Duodenal mucosa (tissue), 2 donors: ENCODE measurements around the gene SOAT1.
A peak's percentile ranks its signal among the peaks of the same experiment; 100 is the strongest.

Experiments used
- H3K27ac ChIP-seq: one replicate; pipeline ENCODE4 v1.7.0; 2013; ENCODE audit warnings: low read depth, low read length
- H3K27me3 ChIP-seq, 2 donors: one replicate each; pipeline ENCODE4 v1.7.0; 2013; ENCODE audit warnings: low read length in 2 of 2, control low read depth in 1 of 2; ENCODE audit not compliant: insufficient read depth in 2 of 2, control insufficient read depth in 1 of 2
- H3K36me3 ChIP-seq, 2 donors: one replicate each; pipeline ENCODE4 v1.7.0; 2013; ENCODE audit warnings: low read length in 2 of 2, control low read depth in 1 of 2; ENCODE audit not compliant: insufficient read depth in 2 of 2, control insufficient read depth in 1 of 2
- H3K4me1 ChIP-seq, 2 donors: one replicate each; pipeline ENCODE4 v1.7.0; 2013; ENCODE audit warnings: low read length in 2 of 2, control low read depth in 1 of 2; ENCODE audit not compliant: insufficient read depth in 2 of 2, control insufficient read depth in 1 of 2
- H3K4me3 ChIP-seq, 2 donors: one replicate each; pipeline ENCODE4 v1.7.0; 2013; ENCODE audit warnings: low read length in 2 of 2, low read depth in 1 of 2
- H3K9ac ChIP-seq, 2 donors: one replicate each; pipeline ENCODE4 v1.7.0; 2013; ENCODE audit warnings: low read length in 2 of 2, low read depth in 1 of 2
- H3K9me3 ChIP-seq, 2 donors: one replicate each; pipeline ENCODE4 v1.7.0; 2013; ENCODE audit warnings: low read length in 2 of 2, control low read depth in 1 of 2; ENCODE audit not compliant: control insufficient read depth in 1 of 2

Gene SOAT1

DNA sequence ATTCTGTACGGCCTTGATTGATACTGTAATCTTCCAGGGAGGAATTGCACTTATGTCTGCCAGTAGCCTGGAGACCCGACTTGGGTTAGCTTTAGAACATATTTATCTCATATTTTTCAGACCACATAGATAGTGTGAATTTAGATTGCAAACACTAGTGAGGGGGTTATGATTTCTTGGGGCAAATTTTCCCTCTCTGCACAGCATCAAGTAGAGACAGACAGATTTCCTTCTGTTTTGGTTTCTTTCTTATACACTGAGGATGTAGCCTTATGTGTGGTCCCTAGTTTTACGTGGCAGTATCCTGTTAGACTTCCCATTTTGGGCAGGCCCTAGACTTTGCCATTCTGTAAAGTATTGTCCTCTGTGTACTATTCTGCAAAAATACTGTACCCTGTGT lies 29.0 kb downstream of the SOAT1 start:
- Histone ChIP-seq H3K4me1 (no peaks in the 10 kb centered on the region), H3K9ac (no peak overlapping the region), H3K9me3 (no peaks in the 10 kb centered on the region), H3K36me3 (peaks cover 0 to 9% of the 10 kb centered on the region in 2 donors), H3K27me3 (no peaks in the 10 kb centered on the region), H3K4me3 (no peak overlapping the region), H3K27ac (no peak overlapping the region)

DNA sequence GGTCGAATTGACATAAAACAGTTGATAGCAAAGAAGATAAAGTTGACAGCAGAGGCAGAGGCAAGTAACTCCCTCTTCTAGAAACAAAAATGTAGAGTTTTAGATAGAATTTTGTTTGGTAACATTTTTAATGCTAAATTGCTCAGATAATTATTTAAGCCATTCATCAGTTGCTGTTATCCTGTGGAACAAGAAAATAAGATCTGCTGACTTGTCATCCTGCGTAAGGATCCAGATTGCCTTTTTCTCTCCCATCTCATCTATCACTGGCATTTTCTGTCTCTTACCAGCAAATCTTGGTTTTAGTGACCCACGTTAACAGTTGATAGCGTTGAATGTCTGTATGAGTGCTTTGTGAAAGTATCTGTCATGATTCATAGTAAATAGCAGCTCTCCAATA lies 29.8 kb downstream of the SOAT1 start:
- Histone ChIP-seq H3K9ac (no peak overlapping the region), H3K36me3 (peaks cover 0 to 9% of the 10 kb centered on the region in 2 donors), H3K4me1 (no peaks in the 10 kb centered on the region), H3K9me3 (no peaks in the 10 kb centered on the region), H3K27me3 (no peaks in the 10 kb centered on the region), H3K27ac (no peak overlapping the region), H3K4me3 (no peak overlapping the region)

DNA sequence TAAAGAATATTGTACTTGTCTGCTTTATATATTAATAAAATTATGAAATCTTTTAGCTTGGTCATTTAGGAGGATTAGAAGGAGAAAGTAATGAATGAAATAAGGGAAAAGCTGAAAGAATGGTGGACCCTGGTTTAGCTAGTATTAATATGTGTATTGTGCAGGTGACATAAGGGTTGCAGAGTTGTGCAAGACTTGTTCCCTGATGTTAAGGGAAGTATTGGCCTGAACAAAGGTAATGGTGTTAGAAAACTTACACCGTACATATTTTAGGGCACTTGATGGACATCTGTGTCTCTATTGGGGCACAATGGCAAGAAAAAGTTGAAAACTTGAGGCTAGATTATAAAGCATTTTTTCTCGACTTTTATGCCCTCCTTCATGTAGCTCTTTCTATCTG lies 32.2 kb downstream of the SOAT1 start:
- no peaks in the 10 kb centered on the region for H3K4me1 ChIP-seq
- no peak overlapping the region for H3K4me3 ChIP-seq
- no peak overlapping the region for H3K9ac ChIP-seq
- peaks cover 0 to 5% of the 10 kb centered on the region in 2 donors for H3K9me3 ChIP-seq
- no peak overlapping the region for H3K27ac ChIP-seq
- peaks cover 0 to 6% of the 10 kb centered on the region in 2 donors for H3K36me3 ChIP-seq
- no peaks in the 10 kb centered on the region for H3K27me3 ChIP-seq

DNA sequence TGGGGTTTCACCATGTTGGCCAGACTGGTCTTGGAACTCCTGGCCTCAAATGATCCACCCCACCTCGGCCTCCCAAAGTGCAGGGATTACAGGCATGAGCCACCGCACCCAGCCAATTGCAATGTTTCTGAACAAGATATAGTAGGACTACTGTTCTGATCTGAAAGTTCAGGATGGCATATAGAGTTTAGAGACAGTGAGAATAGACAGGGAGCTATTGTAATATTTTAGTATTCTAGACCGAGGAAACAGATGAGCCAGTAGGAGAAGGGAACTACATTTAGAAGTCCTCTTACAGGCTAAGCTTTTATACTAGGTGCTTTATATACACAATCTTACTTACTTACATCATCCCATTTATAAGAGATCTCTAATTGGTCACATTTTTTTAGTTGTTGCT lies 33.1 kb downstream of the SOAT1 start:
- H3K4me3 ChIP-seq = no peak overlapping the region
- peaks cover 0 to 5% of the 10 kb centered on the region in 2 donors for H3K9me3 ChIP-seq
- H3K36me3 ChIP-seq = peaks cover 0 to 6% of the 10 kb centered on the region in 2 donors
- H3K27ac ChIP-seq = no peak overlapping the region
- no peak overlapping the region for H3K9ac ChIP-seq
- H3K4me1 ChIP-seq = no peaks in the 10 kb centered on the region
- H3K27me3 ChIP-seq = no peaks in the 10 kb centered on the region

- no peaks in the 10 kb centered on the region for H3K27me3 ChIP-seq
- H3K27ac ChIP-seq = no peak overlapping the region
- H3K9ac ChIP-seq = no peak overlapping the region
- H3K9me3 ChIP-seq = peaks cover 0 to 5% of the 10 kb centered on the region in 2 donors
- no peak overlapping the region for H3K4me3 ChIP-seq
- H3K4me1 ChIP-seq = no peaks in the 10 kb centered on the region
- peaks cover 0 to 6% of the 10 kb centered on the region in 2 donors for H3K36me3 ChIP-seq
These were observed 33.6 kb downstream of the SOAT1 start for GRCh38 chr1:179327196-179327595.

DNA sequence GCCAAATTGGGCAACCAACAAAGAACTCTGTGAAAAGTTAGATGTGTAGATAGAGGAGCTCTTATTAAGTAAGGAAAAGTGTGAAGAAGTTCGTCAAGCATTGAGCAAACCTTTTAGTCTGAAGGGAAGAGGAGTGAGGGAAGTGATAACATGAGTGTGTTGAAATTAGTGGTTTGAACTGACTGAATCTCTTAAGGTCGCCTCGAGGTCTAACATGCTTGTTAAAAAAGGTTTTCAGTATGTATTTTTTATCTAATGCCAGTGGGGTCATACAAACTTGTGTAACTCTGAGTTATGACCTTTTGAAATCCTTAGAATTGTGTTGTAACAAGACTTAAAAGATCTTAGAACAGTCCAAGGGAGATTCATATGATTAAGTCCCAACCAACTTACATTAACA lies 34.1 kb downstream of the SOAT1 start:
- no peak overlapping the region for H3K9ac ChIP-seq
- H3K9me3 ChIP-seq = peaks cover 0 to 5% of the 10 kb centered on the region in 2 donors
- no peaks in the 10 kb centered on the region for H3K4me1 ChIP-seq
- H3K27ac ChIP-seq = no peak overlapping the region
- H3K4me3 ChIP-seq = no peak overlapping the region
- H3K27me3 ChIP-seq = no peaks in the 10 kb centered on the region
- H3K36me3 ChIP-seq = peaks cover 0 to 6% of the 10 kb centered on the region in 2 donors

GRCh38 chr1:179329862-179330261 lies 36.3 kb downstream of the SOAT1 start:
- H3K27ac ChIP-seq = no peak overlapping the region
- peaks cover 0 to 5% of the 10 kb centered on the region in 2 donors for H3K9me3 ChIP-seq
- peaks cover 0 to 6% of the 10 kb centered on the region in 2 donors for H3K36me3 ChIP-seq
- H3K4me1 ChIP-seq = no peaks in the 10 kb centered on the region
- H3K4me3 ChIP-seq = no peak overlapping the region
- no peaks in the 10 kb centered on the region for H3K27me3 ChIP-seq
- no peak overlapping the region for H3K9ac ChIP-seq

GRCh38 chr1:179334440-179334839 lies 40.8 kb downstream of the SOAT1 start:
- Histone ChIP-seq H3K4me3 (no peak overlapping the region), H3K9ac (no peak overlapping the region), H3K36me3 (peaks cover 0 to 3% of the 10 kb centered on the region in 2 donors), H3K27ac (no peak overlapping the region), H3K27me3 (no peaks in the 10 kb centered on the region), H3K4me1 (peaks cover 6 to 7% of the 10 kb centered on the region in 2 donors), H3K9me3 (peaks cover 0 to 5% of the 10 kb centered on the region in 2 donors)

DNA sequence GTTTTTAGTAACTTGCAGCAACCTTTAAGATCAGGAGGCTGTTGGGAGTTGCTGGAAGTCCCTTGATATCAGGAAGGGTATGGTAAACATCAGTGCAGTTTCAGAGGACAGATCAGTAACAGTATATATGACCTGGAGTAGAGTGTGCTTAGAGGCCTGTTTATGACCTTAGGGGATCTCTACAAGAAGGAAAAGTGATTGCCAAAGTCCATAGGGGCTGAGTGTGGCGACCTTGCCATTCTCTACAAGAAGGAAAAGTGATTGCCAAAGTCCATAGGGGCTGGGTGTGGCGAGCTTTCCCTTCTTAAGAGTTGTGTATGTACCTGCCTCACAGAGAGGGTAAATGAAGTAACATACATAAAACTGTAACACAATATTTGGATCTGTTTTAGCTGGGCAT lies 43.7 kb downstream of the SOAT1 start:
- peaks cover 0 to 7% of the 10 kb centered on the region in 2 donors for H3K36me3 ChIP-seq
- H3K9ac ChIP-seq = no peak overlapping the region
- no peaks in the 10 kb centered on the region for H3K27me3 ChIP-seq
- no peak overlapping the region for H3K27ac ChIP-seq
- peak overlapping the region in 1 of 2 donors; percentile 0 for H3K4me3 ChIP-seq
- H3K9me3 ChIP-seq = no peaks in the 10 kb centered on the region
- peaks cover 6 to 7% of the 10 kb centered on the region in 2 donors for H3K4me1 ChIP-seq

GRCh38 chr1:179337942-179338560 lies 44.5 kb downstream of the SOAT1 start:
- peaks cover 0 to 11% of the 10 kb centered on the region in 2 donors for H3K36me3 ChIP-seq

More at GRCh38 chr1:179337942-179338560, 44.5 kb downstream of the SOAT1 start:
- Histone ChIP-seq H3K4me3 (no peak overlapping the region), H3K9me3 (no peaks in the 10 kb centered on the region), H3K27me3 (no peaks in the 10 kb centered on the region), H3K27ac (no peak overlapping the region), H3K9ac (no peak overlapping the region), H3K4me1 (peaks cover 6 to 7% of the 10 kb centered on the region in 2 donors)
